ENCODE data around the gene SMYD3.
A peak's percentile ranks its signal among the peaks of the same experiment; 100 is the strongest.

SMYD3 gene

GRCh38 chr1:246182149-246182851 is 324.8 kb downstream of the SMYD3 start:
- H3K27me3 ChIP-seq (ENCODE audit: insufficient read depth, poor library complexity, severe bottlenecking), result no peaks in the 10 kb centered on the region
- no peak overlapping the region for H3K4me3 ChIP-seq (replicated peaks; ENCODE audit: insufficient read depth, low read length)
- DNase-seq (ENCODE audit: low read depth in 1 of 2, low spot score in 1 of 2), result peak; percentile 40 to 58
- H3K27ac ChIP-seq (replicated peaks), result no peak overlapping the region
- TF ChIP-seq POLR2AphosphoS5 (IDR thresholded peaks at IDR 0.05; ENCODE audit: low read depth) (no peak), SPI1 (IDR thresholded peaks at IDR 0.05; ENCODE audit: borderline replicate concordance, low read depth) (peak; percentile 45; the same call in 1 of the 2 replicates), CTCF (IDR thresholded peaks at IDR 0.05; ENCODE audit: insufficient read depth, low read length) (no peak), GABPA (IDR thresholded peaks at IDR 0.05; ENCODE audit: low read depth) (no peak), REST (IDR thresholded peaks at IDR 0.05; ENCODE audit: insufficient replicate concordance, low read depth) (no peak)

- DNase-seq (ENCODE audit: low read depth in 1 of 2, low spot score in 1 of 2), result no peak
- Histone ChIP-seq H3K4me3 (replicated peaks; ENCODE audit: insufficient read depth, low read length) (no peak overlapping the region), H3K27me3 (ENCODE audit: insufficient read depth, poor library complexity, severe bottlenecking) (no peaks in the 10 kb centered on the region), H3K27ac (replicated peaks) (no peak overlapping the region; the same call in 1 of the 2 replicates)
- TF ChIP-seq GABPA (IDR thresholded peaks at IDR 0.05; ENCODE audit: low read depth), result no peak
- no peak for TF ChIP-seq CTCF (IDR thresholded peaks at IDR 0.05; ENCODE audit: insufficient read depth, low read length)
- no peak for TF ChIP-seq POLR2AphosphoS5 (IDR thresholded peaks at IDR 0.05; ENCODE audit: low read depth)
- TF ChIP-seq SPI1 (IDR thresholded peaks at IDR 0.05; ENCODE audit: borderline replicate concordance, low read depth), result no peak
- TF ChIP-seq REST (IDR thresholded peaks at IDR 0.05; ENCODE audit: insufficient replicate concordance, low read depth), result no peak
Measured at GRCh38 chr1:246181241-246181640, 325.8 kb downstream of the SMYD3 start.

GRCh38 chr1:246179401-246179800 is 327.7 kb downstream of the SMYD3 start:
- no peak overlapping the region for H3K27ac ChIP-seq (replicated peaks)
- no peak for TF ChIP-seq CTCF (IDR thresholded peaks at IDR 0.05; ENCODE audit: insufficient read depth, low read length)
- no peak for TF ChIP-seq POLR2AphosphoS5 (IDR thresholded peaks at IDR 0.05; ENCODE audit: low read depth)
- no peak for TF ChIP-seq REST (IDR thresholded peaks at IDR 0.05; ENCODE audit: insufficient replicate concordance, low read depth)
- TF ChIP-seq SPI1 (IDR thresholded peaks at IDR 0.05; ENCODE audit: borderline replicate concordance, low read depth), result no peak
- no peak for TF ChIP-seq GABPA (IDR thresholded peaks at IDR 0.05; ENCODE audit: low read depth)
- no peaks in the 10 kb centered on the region for H3K27me3 ChIP-seq (ENCODE audit: insufficient read depth, poor library complexity, severe bottlenecking)
- H3K4me3 ChIP-seq (replicated peaks; ENCODE audit: insufficient read depth, low read length), result no peak overlapping the region
- no peak for DNase-seq (ENCODE audit: low read depth in 1 of 2, low spot score in 1 of 2)
